GM08714 (cell line): ENCODE measurements around the gene CD3G.

Experiments used
- H3K4me3 ChIP-seq: fragments of 200-500 bp; sonication (Bioruptor generic); 2 replicates; pipeline ENCODE4 v1.5.1; 2014; ENCODE audit warnings: mild to moderate bottlenecking, low read length, inconsistent platforms
- ZNF274 ChIP-seq: IDR thresholded peaks from 2 replicates; pipeline ENCODE4 v1.6.1; 2012; ENCODE audit warnings: mild to moderate bottlenecking, low read depth, low read length

Gene CD3G

DNA sequence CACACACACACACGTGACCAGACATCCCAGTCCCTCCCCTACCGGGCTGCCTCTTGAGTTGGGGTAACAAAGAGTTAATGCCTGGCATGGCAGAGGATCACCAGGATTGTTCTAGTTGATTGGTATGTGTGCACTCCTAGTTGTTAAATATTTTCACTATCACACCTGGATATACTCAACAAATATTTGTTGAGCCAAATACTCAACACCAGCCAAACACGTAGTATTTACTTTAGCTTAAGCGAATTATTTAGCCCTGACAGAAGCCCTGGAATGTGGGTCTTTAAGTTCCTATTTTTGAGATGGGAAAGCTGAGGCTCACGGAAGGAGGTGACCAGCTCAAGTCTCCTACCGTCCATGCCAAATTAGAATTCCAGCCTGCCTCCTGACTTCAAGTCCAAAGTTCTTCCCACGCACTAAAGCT lies 29.1 kb upstream of the CD3G start:
- TF ChIP-seq ZNF274 = no peak
- no peak overlapping the region for H3K4me3 ChIP-seq

- no peak for TF ChIP-seq ZNF274
- no peak overlapping the region for H3K4me3 ChIP-seq
Observed at GRCh38 chr11:118318124-118318523, 26.0 kb upstream of the CD3G start.

- no peak overlapping the region for H3K4me3 ChIP-seq
- TF ChIP-seq ZNF274 = no peak
Observed at GRCh38 chr11:118318581-118319336, 25.4 kb upstream of the CD3G start.

GRCh38 chr11:118319337-118319707 lies 24.8 kb upstream of the CD3G start:
- H3K4me3 ChIP-seq = no peak overlapping the region
- TF ChIP-seq ZNF274 = no peak

- no peak for TF ChIP-seq ZNF274
- no peak overlapping the region for H3K4me3 ChIP-seq
Observed at GRCh38 chr11:118320515-118320914, 23.6 kb upstream of the CD3G start.

- no peak overlapping the region for H3K4me3 ChIP-seq
Observed at GRCh38 chr11:118321386-118322082, 22.6 kb upstream of the CD3G start.

GRCh38 chr11:118322721-118323120 lies 21.4 kb upstream of the CD3G start:
- TF ChIP-seq ZNF274 = no peak
- H3K4me3 ChIP-seq = no peak overlapping the region

More at GRCh38 chr11:118321386-118322082, 22.6 kb upstream of the CD3G start:
- no peak for TF ChIP-seq ZNF274

DNA sequence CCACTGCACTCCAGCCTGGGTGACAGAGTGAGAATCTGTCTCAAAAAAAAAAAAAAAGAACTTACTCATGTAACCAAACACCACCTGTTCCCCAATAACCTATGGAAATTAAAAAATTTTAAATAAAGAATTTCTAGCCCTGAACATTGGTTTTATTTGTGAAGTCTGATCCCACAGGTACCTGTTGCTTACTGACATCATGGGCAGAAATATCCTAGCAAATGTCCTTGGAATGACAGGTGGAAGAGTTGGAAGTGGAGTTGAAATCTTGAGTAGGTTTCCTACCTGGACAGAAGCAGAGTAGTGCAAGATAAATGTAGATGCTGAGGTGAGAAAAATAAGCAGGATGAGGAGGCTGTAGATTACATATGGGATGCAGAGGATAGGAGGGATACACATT lies 18.9 kb upstream of the CD3G start:
- no peak for TF ChIP-seq ZNF274
- no peak overlapping the region for H3K4me3 ChIP-seq

- TF ChIP-seq ZNF274 = no peak
- no peak overlapping the region for H3K4me3 ChIP-seq
Observed at GRCh38 chr11:118328745-118329144, 15.4 kb upstream of the CD3G start.

GRCh38 chr11:118334745-118335144 lies 9.4 kb upstream of the CD3G start:
- TF ChIP-seq ZNF274 = no peak
- H3K4me3 ChIP-seq = no peak overlapping the region

DNA sequence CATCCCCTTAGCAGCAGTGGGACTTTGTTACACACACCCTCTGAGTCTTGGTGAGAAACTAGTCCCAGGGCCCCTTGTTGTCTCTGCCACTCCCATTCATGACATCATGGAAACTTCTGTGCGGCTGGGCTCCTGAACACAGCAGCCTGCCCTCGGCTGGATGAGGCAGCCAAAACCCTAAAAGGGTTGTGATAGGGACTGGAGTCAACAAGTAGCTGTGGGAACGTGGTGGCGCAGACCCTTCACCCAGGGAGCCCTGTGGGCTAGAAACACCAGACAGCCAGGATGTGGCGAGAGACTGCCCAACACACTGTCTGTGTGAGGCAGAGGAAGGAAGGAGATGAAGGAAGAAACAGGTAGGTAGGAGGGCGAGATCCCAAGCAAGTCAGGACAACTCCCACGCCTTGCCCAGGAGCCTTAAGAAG lies 5.5 kb upstream of the CD3G start:
- no peak for TF ChIP-seq ZNF274
- H3K4me3 ChIP-seq = no peak overlapping the region

GRCh38 chr11:118339281-118339961 lies 4.7 kb upstream of the CD3G start:
- no peak overlapping the region for H3K4me3 ChIP-seq
- no peak for TF ChIP-seq ZNF274

GRCh38 chr11:118340449-118340848 lies 3.7 kb upstream of the CD3G start:
- no peak for TF ChIP-seq ZNF274
- no peak overlapping the region for H3K4me3 ChIP-seq

GRCh38 chr11:118341261-118341660 lies 2.9 kb upstream of the CD3G start:
- no peak overlapping the region for H3K4me3 ChIP-seq
- TF ChIP-seq ZNF274 = no peak
